Measurements from ENCODE around the gene STX8.
A peak's percentile ranks its signal among the peaks of the same experiment; 100 is the strongest.

STX8 gene

DNA sequence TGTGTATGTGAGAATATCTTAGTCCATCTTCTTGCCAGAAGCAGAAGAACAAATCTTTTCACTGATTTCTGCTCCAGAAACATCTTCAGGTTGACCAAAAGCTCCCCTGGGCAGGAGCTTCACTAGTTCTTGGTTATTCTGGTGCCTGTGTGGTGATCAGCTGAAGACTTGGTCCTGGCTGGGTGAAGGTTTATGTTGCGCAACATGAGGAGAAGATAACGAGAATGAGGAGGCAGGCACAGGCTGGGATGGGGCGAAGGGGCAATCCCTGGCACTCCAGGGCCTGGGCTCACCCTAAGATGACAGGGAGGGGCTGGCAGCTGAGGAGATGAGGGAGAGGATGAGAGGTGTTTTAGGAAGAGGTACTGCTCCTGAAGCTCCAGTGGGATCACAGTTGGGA is 322.3 kb downstream of the STX8 start:
- DNase-seq (ENCODE audit: low spot score): no peak
- Histone ChIP-seq H3K4me3 (no peak overlapping the region), H3K27ac (no peak overlapping the region)
- TF ChIP-seq, protein P1, sequence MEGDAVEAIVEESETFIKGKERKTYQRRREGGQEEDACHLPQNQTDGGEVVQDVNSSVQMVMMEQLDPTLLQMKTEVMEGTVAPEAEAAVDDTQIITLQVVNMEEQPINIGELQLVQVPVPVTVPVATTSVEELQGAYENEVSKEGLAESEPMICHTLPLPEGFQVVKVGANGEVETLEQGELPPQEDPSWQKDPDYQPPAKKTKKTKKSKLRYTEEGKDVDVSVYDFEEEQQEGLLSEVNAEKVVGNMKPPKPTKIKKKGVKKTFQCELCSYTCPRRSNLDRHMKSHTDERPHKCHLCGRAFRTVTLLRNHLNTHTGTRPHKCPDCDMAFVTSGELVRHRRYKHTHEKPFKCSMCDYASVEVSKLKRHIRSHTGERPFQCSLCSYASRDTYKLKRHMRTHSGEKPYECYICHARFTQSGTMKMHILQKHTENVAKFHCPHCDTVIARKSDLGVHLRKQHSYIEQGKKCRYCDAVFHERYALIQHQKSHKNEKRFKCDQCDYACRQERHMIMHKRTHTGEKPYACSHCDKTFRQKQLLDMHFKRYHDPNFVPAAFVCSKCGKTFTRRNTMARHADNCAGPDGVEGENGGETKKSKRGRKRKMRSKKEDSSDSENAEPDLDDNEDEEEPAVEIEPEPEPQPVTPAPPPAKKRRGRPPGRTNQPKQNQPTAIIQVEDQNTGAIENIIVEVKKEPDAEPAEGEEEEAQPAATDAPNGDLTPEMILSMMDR (IDR thresholded peaks at IDR 0.05): no peak

DNA sequence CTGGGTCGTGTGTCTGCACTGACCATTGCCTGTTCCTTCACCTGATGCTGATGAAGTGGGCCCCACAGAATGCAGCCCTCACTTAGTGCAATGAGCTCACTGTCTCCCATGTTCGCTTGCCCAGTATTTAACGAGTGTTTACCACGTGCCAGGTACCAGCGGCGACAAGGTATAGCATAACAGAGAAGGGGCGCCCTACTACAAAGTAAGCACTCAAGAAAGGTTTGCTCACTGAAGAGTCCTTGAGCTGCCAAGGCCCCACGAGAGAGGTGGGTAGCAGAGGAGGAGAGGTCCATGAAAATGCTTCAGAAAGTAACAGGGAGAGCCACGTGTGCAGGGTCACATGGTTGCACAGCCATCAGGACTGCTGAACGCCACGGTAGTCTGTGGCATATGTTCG is 324.3 kb downstream of the STX8 start:
- TF ChIP-seq, protein P1 (IDR thresholded peaks at IDR 0.05): no peak
- Histone ChIP-seq H3K4me3 (no peak overlapping the region), H3K27ac (no peak overlapping the region)
- no peak for DNase-seq (ENCODE audit: low spot score)

DNA sequence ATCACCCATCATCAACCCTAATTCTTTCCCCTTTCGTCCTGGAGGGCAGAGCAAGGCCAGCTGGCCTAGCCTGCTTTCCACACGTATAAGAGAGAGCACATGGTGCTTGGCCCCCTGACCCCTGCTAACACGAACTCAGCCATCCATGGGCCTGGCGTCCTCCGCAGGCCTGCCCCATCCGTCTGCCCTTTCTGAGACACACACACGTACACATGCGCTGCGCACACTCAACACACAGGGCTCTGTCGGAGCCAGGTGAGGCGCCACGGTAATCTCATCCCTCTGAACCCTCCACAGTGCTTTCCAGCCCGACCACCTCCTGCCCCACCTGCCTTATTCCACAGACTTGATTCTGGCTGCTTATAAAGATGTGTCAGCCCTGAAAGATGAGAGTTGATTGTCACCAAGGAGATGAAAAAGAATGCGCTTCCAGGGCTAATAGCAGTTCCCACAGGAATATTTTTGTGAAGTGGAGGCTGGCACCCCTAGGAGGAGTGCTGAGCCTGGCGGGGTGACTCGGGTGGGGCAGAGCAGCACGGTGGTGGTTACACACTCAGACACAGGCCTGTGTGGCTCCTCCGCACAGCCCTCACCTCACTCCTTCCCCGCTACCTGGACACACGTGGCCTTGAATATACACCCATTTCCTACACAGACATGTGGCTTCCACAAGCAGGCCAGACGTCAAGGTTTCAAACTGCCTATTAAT is 326.2 kb downstream of the STX8 start:
- DNase-seq (ENCODE audit: low spot score): no peak
- TF ChIP-seq, protein P1 (IDR thresholded peaks at IDR 0.05): no peak
- Histone ChIP-seq H3K27ac (no peak overlapping the region), H3K4me3 (no peak overlapping the region)

DNA sequence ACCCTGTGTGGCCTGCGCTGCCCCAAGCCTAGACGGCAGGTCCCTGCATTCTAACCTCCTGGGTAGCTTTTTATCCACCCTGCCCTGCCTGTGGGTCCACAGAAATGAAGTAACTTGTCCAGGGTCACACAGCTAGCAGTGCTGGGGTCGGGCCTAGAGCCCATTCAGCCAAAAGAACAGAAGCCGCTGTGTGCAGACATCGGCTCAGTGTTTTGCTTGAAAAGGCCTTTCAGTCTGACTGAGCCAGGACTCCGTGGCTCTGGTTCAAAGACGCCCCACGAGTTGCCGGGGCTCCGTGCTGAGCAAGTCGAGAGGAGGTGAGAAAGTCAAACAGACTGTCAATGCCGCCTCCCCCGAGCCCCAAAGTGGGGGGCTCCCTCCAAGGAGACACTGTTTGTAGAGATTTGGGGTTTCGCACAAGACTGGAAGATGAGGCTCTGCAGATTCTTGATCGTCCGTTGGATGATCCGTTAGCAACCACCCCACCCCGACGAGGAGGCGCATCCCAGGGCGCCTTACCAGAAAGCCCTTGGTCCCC is 328.1 kb downstream of the STX8 start:
- TF ChIP-seq, protein P1 (IDR thresholded peaks at IDR 0.05): no peak
- no peak overlapping the region for H3K4me3 ChIP-seq
- no peak overlapping the region for H3K27ac ChIP-seq
- no peak for DNase-seq (ENCODE audit: low spot score)

DNA sequence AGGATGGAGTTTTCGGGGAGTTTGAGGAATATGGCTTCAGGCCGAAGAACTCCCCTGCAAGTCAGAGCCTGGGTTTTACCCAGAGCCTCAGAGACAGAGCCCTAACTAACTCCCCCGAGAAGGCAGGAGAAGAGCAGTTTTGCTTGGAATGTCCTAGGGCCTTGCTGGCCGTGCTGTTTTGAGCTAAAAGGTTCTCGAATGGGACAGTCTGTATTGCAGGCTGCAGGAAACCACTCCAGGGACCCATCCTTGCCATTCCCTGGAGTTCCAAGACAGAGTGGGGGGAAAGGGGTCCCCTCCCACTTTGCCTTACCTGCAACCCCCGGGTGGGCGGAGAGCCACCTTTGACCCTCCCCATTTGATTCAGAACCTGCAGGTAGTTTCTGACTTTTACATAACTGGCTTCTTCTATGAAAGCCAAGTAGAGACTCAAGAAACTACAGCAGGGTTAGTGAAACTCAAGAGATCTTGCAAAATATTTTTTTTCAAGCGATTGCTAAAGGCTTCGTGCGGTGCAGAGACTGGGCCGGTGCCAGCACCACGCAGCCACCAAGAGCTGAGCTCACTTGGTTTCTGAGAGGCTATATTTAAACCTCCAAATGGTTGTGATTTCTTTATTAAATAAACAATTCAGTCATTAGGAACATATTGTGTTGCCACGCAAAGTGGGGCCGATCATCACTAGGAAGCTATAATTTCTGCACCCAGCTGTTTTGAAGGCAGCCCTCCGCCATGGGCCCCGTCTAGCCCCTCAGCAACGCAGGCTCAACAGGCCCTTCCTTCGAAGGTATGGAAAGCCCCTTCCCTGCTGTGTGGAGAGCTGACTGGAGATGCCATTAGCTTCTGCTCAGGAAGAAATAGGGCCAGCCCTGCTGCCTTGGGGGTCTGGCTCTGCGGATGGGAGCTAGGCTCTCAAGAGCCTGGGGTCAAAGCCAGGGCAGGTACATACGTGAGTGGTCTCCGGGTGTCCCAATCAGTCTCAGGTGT is 331.3 kb downstream of the STX8 start:
- H3K27ac ChIP-seq: peak overlapping the region; percentile 56 to 63
- DNase-seq (ENCODE audit: low spot score): no peak

DNA sequence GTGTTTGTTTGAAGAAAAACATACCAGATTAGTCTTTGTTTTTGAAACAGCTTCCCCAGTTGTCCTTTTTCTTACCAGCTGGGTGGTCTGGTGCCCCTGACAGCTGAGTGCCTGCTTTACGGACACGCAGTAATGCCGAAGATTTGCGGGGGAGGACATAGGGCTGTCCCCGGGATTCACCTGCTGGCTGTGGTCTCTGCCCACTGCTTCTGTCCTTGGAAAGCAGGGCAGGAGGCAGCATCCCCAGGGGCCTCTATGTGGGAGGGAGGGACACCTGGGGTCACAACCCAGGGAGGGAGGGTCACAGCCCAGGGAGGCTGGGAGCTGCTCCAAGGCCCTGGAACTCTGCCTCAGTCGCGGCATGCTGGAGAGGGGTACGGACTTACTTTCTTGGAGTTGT is 332.6 kb downstream of the STX8 start:
- TF ChIP-seq, protein P1 (IDR thresholded peaks at IDR 0.05): no peak
- DNase-seq (ENCODE audit: low spot score): no peak
- no peak overlapping the region for H3K4me3 ChIP-seq
- H3K27ac ChIP-seq: peak overlapping the region in 1 of 2 donors; percentile 98

More for the DNA sequence above, 331.3 kb downstream of the STX8 start:
- no peak overlapping the region for H3K4me3 ChIP-seq
- TF ChIP-seq, protein P1 (IDR thresholded peaks at IDR 0.05): no peak

Data from coronary artery (tissue), 2 donors.